ENCODE results near the gene ARHGEF10L.

ARHGEF10L gene

GRCh38 chr1:17520041-17520440 lies 19.5 kb upstream of the ARHGEF10L start:
- Histone ChIP-seq H3K36me3 (ENCODE audit: low read length) (no peaks in the 10 kb centered on the region), H3K79me2 (ENCODE audit: insufficient read depth, low read length) (no peaks in the 10 kb centered on the region), H3K4me2 (ENCODE audit: low read depth, low read length, poor library complexity, severe bottlenecking) (no peak overlapping the region), H3K9ac (ENCODE audit: low read length) (no peak overlapping the region), H2AFZ (ENCODE audit: low read depth, low read length, severe bottlenecking) (no peak overlapping the region), H3K4me3 (ENCODE audit: insufficient read depth, low read length, poor library complexity, severe bottlenecking) (no peak overlapping the region), H3K9me3 (ENCODE audit: insufficient read depth, low read length) (no peaks in the 10 kb centered on the region), H3F3A (ENCODE audit: insufficient read depth) (no peaks in the 10 kb centered on the region), H3K27me3 (ENCODE audit: low read length) (no peaks in the 10 kb centered on the region), H3K9me2 (replicated peaks; ENCODE audit: insufficient read depth, low read length) (no peaks in the 10 kb centered on the region), H4K20me1 (ENCODE audit: low read depth, low read length) (no peaks in the 10 kb centered on the region), H3K27ac (ENCODE audit: low read depth, low read length) (no peak overlapping the region)
- TF ChIP-seq CTCF (IDR thresholded peaks at IDR 0.05; ENCODE audit: insufficient read depth, low read length, poor library complexity, severe bottlenecking) (no peak), EZH2phosphoT487 (conservative IDR thresholded peaks at IDR 0.05; ENCODE audit: low read length) (no peak)

- no peak overlapping the region for H2AFZ ChIP-seq (ENCODE audit: low read depth, low read length, severe bottlenecking)
- no peak overlapping the region for H3K27ac ChIP-seq (ENCODE audit: low read depth, low read length)
- no peaks in the 10 kb centered on the region for H3K9me2 ChIP-seq (replicated peaks; ENCODE audit: insufficient read depth, low read length)
- no peaks in the 10 kb centered on the region for H3F3A ChIP-seq (ENCODE audit: insufficient read depth)
- TF ChIP-seq EZH2phosphoT487 (conservative IDR thresholded peaks at IDR 0.05; ENCODE audit: low read length), result no peak
- no peak for TF ChIP-seq CTCF (IDR thresholded peaks at IDR 0.05; ENCODE audit: insufficient read depth, low read length, poor library complexity, severe bottlenecking)
- H3K9ac ChIP-seq (ENCODE audit: low read length), result no peak overlapping the region
- no peaks in the 10 kb centered on the region for H4K20me1 ChIP-seq (ENCODE audit: low read depth, low read length)
- no peak overlapping the region for H3K4me3 ChIP-seq (ENCODE audit: insufficient read depth, low read length, poor library complexity, severe bottlenecking)
- no peaks in the 10 kb centered on the region for H3K9me3 ChIP-seq (ENCODE audit: insufficient read depth, low read length)
- no peaks in the 10 kb centered on the region for H3K27me3 ChIP-seq (ENCODE audit: low read length)
- no peaks in the 10 kb centered on the region for H3K79me2 ChIP-seq (ENCODE audit: insufficient read depth, low read length)
- no peak overlapping the region for H3K4me2 ChIP-seq (ENCODE audit: low read depth, low read length, poor library complexity, severe bottlenecking)
- no peaks in the 10 kb centered on the region for H3K36me3 ChIP-seq (ENCODE audit: low read length)
These were observed 18.8 kb upstream of the ARHGEF10L start for GRCh38 chr1:17520473-17521319.

- no peak overlapping the region for H3K4me3 ChIP-seq (ENCODE audit: insufficient read depth, low read length, poor library complexity, severe bottlenecking)
- no peak overlapping the region for H3K4me2 ChIP-seq (ENCODE audit: low read depth, low read length, poor library complexity, severe bottlenecking)
- no peaks in the 10 kb centered on the region for H3K36me3 ChIP-seq (ENCODE audit: low read length)
- H3K9ac ChIP-seq (ENCODE audit: low read length), result no peak overlapping the region
- no peaks in the 10 kb centered on the region for H3F3A ChIP-seq (ENCODE audit: insufficient read depth)
- H3K27ac ChIP-seq (ENCODE audit: low read depth, low read length), result no peak overlapping the region
- no peaks in the 10 kb centered on the region for H4K20me1 ChIP-seq (ENCODE audit: low read depth, low read length)
- no peaks in the 10 kb centered on the region for H3K9me3 ChIP-seq (ENCODE audit: insufficient read depth, low read length)
- no peaks in the 10 kb centered on the region for H3K27me3 ChIP-seq (ENCODE audit: low read length)
- TF ChIP-seq EZH2phosphoT487 (conservative IDR thresholded peaks at IDR 0.05; ENCODE audit: low read length), result no peak
- TF ChIP-seq CTCF (IDR thresholded peaks at IDR 0.05; ENCODE audit: insufficient read depth, low read length, poor library complexity, severe bottlenecking), result no peak
- no peak overlapping the region for H2AFZ ChIP-seq (ENCODE audit: low read depth, low read length, severe bottlenecking)
- no peaks in the 10 kb centered on the region for H3K9me2 ChIP-seq (replicated peaks; ENCODE audit: insufficient read depth, low read length)
- no peaks in the 10 kb centered on the region for H3K79me2 ChIP-seq (ENCODE audit: insufficient read depth, low read length)
These were observed 17.4 kb upstream of the ARHGEF10L start for GRCh38 chr1:17521946-17522612.
